IPS-15b (cell line): ENCODE measurements around the gene CHSY1.

Experiments
- H3K27me3 ChIP-seq: one replicate; pipeline ENCODE4 v1.6.1; 2013; ENCODE audit warnings: low read length; ENCODE audit not compliant: control insufficient read depth, insufficient read depth
- H3K36me3 ChIP-seq: one replicate; pipeline ENCODE4 v1.6.1; 2013; ENCODE audit warnings: low read length; ENCODE audit not compliant: control insufficient read depth, insufficient read depth
- H3K4me1 ChIP-seq: one replicate; pipeline ENCODE4 v1.6.1; 2013; ENCODE audit warnings: mild to moderate bottlenecking, low read length; ENCODE audit not compliant: control insufficient read depth, insufficient read depth
- H3K4me3 ChIP-seq: one replicate; pipeline ENCODE4 v1.5.1; 2013; ENCODE audit warnings: low read depth, low read length
- H3K9ac ChIP-seq: one replicate; pipeline ENCODE4 v1.6.1; 2013; ENCODE audit warnings: low read depth, mild to moderate bottlenecking, low read length
- H3K9me3 ChIP-seq: one replicate; pipeline ENCODE4 v1.6.1; 2013; ENCODE audit warnings: mild to moderate bottlenecking, low read length; ENCODE audit not compliant: control insufficient read depth, insufficient read depth

Gene CHSY1

DNA sequence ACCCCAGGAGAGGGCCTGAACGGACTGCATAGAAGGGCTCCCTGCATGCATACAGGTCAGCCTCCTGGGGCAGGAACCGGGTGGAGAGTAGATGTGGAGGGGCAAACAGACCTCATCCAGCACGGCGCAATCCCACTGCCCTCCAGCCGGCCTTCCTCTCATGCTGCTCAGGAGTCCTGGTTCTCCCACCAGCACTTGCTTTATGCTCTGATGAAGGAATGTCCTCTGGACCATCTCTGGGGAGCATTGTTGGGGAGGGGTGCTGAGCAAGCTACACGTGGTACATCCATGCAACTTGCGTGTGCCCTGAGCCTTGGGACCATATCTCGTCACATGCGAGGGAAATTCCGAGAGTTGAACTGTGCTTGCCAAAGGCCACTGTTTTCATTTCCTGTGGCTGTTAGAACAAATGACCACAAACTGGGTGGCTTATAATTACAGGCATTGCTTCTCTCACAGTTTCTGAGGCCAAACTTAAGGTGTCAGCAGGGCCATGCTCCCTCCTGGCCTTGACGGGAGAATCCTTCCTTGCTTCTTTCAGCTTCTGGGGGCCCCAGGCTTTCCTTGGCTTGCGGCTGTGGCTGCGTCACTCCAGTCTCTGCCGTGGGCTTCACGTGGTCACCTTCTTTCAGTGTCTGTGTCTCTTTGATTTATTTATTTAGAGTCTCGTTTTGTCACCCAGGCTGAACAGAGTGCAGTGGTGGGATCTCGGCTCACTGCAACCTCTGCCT is 13.2 kb upstream of the CHSY1 start:
- Histone ChIP-seq H3K4me3 (no peak overlapping the region), H3K9me3 (no peaks in the 10 kb centered on the region), H3K27me3 (no peaks in the 10 kb centered on the region), H3K36me3 (peaks cover 8% of the 10 kb centered on the region), H3K9ac (no peak overlapping the region), H3K4me1 (no peaks in the 10 kb centered on the region)

DNA sequence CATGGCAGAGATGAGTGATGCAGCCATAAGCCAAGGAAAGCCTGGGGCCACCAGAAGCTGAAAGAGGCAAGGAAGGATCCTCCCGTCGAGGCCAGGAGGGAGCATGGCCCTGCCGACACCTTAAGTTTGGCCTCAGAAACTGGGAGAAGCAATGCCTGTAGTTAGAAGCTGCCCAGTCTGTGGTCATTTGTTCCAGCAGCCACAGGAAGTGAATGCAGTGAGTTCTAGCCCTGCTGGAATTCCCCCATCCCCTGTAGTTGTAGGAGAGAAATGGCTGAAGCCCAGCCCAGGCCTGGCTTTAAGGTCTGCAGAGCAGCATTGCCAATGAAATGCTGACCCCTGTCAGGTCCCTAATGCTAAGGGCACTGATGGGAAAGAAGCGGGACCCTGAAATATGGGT is 12.2 kb upstream of the CHSY1 start:
- H3K9ac ChIP-seq: no peak overlapping the region
- no peak overlapping the region for H3K4me3 ChIP-seq
- H3K4me1 ChIP-seq: no peaks in the 10 kb centered on the region
- H3K9me3 ChIP-seq: no peaks in the 10 kb centered on the region
- H3K36me3 ChIP-seq: peaks cover 4% of the 10 kb centered on the region
- H3K27me3 ChIP-seq: no peaks in the 10 kb centered on the region

DNA sequence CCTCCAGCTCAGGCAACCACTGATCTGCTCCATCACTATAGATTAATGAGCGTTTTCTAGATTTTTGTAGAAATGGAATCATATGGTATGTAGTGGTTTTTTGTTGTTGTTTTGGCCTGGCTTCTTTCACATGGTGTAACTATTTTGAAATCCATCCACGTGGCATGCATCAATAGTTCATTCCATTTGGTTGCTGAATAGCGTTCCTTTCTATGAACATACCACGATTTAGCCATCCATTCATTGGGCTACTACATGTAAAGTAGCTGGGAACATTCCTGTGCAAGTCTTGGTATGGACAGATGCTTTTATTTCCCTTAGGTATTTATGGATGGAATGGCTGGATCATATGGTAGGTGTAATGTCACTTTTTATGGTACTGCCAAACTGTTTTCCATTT is 10.7 kb upstream of the CHSY1 start:
- Histone ChIP-seq H3K4me1 (peaks cover 7% of the 10 kb centered on the region), H3K9ac (no peak overlapping the region), H3K27me3 (no peaks in the 10 kb centered on the region), H3K4me3 (no peak overlapping the region), H3K36me3 (peaks cover 3% of the 10 kb centered on the region), H3K9me3 (no peaks in the 10 kb centered on the region)

DNA sequence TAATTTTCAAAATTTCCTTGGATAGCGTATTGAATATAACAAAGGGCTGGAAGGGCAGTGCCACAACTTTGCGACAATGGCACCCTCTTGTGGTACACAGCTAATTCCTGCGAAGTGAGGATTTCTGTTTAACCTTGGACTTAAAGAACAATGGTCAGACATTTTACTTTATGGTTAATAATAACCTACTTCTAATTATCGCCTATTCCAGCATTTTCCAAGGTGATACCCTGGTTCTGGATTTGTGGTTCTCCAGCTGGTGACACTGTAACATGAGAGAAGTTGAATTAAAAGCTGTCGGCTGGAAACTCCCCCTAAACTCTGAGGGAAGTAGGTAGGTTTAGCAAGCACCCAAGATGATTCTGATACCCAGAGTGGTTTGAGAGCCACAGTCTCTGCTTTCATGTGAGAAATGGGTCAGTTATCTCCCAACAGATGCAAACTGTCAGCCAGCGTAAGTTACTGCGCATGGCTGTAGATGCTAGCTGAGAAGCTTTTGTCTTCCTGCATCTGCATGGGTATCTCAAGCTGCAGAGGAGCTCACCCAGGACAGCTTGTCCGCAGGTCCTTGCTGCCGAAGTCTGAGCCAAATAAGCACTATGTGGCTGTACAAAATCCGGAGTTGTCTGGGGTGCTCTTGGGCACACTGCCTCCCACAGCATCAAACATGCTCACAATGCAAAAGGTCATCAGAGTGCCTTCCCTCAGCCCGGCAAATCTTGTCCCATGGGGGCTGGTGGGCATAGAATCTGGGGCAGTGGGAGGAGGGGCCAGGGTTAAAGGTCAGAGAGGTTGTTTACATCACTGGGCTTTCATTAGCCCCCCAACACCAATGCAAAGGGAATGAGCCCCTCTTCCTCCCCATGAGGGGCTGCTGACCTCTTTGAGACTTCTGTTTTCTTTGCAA is 6.6 kb upstream of the CHSY1 start:
- no peak overlapping the region for H3K9ac ChIP-seq
- H3K36me3 ChIP-seq: no peaks in the 10 kb centered on the region
- no peaks in the 10 kb centered on the region for H3K27me3 ChIP-seq
- H3K9me3 ChIP-seq: no peaks in the 10 kb centered on the region
- H3K4me3 ChIP-seq: no peak overlapping the region
- peaks cover 7% of the 10 kb centered on the region for H3K4me1 ChIP-seq

DNA sequence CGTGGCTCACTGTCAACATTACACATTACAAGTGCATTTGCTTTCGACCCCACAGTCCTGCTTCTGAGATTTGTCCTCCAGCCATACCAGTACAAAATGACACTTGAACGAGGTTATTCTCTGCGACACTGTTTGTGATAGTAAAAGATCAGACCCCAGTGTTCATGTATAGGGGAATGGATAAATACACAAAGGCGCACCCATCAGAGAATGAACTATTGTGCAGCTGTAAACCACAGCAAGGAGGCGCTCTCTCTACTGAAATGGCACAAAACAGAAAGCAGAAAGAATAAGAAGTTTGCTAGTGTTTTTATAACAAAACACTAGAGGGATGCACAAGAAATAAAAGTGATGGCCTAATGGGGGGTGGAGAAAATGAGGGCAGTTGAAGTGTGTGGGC is 4.9 kb upstream of the CHSY1 start:
- Histone ChIP-seq H3K4me3 (no peak overlapping the region), H3K27me3 (no peaks in the 10 kb centered on the region)

DNA sequence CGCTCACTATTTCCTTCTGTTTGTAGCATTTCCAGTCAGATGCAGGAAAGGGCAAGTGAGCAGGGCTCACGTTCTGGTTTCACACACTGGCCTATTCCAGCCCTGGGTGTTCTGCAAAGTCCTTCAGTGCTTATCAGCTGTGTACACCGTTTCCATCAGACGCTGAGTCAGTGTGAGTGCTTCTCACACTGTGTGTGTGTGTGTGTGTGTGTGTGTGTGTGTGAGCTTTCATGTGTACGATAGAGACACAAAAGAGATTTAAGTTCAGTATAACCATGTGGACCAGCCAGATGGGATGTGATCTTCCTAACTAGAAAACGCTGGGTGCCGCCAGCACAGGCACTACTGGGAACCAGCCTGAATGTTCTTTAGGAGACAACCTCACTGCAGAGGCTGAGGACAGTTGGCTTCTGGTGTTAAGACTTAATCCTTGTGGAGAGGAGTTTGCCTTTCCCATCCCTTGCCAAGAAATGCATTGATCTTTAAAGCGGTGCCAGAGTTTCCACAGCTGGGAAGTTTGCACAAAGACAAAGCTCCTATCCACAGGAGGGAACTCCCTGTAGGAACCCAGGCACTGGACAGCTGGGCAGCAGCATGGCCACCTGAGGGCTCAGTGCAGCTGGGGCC is 3.9 kb upstream of the CHSY1 start:
- no peaks in the 10 kb centered on the region for H3K9me3 ChIP-seq
- peaks cover 7% of the 10 kb centered on the region for H3K4me1 ChIP-seq
- H3K9ac ChIP-seq: no peak overlapping the region
- no peaks in the 10 kb centered on the region for H3K36me3 ChIP-seq
- no peaks in the 10 kb centered on the region for H3K27me3 ChIP-seq
- H3K4me3 ChIP-seq: no peak overlapping the region

More for the DNA sequence above, 4.9 kb upstream of the CHSY1 start:
- Histone ChIP-seq H3K9me3 (no peaks in the 10 kb centered on the region), H3K4me1 (peaks cover 7% of the 10 kb centered on the region), H3K36me3 (no peaks in the 10 kb centered on the region), H3K9ac (no peak overlapping the region)

DNA sequence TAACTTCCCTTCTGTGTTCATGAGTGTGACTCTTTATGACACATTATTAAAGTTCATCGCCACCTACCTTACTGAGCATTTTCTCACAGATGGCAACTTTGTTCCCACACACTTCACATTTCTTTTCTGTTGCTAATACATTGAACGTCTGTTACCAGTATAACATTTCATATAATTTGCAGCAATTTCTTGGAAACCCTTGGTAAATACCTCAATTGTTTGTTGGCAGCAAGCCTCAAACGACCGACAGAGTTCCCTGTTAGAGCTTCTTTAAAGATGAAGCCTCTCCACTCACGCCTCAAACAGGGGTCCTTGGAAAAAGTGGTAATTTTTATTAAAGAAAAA is 3.2 kb upstream of the CHSY1 start:
- H3K36me3 ChIP-seq: no peaks in the 10 kb centered on the region
- H3K4me1 ChIP-seq: peaks cover 7% of the 10 kb centered on the region

DNA sequence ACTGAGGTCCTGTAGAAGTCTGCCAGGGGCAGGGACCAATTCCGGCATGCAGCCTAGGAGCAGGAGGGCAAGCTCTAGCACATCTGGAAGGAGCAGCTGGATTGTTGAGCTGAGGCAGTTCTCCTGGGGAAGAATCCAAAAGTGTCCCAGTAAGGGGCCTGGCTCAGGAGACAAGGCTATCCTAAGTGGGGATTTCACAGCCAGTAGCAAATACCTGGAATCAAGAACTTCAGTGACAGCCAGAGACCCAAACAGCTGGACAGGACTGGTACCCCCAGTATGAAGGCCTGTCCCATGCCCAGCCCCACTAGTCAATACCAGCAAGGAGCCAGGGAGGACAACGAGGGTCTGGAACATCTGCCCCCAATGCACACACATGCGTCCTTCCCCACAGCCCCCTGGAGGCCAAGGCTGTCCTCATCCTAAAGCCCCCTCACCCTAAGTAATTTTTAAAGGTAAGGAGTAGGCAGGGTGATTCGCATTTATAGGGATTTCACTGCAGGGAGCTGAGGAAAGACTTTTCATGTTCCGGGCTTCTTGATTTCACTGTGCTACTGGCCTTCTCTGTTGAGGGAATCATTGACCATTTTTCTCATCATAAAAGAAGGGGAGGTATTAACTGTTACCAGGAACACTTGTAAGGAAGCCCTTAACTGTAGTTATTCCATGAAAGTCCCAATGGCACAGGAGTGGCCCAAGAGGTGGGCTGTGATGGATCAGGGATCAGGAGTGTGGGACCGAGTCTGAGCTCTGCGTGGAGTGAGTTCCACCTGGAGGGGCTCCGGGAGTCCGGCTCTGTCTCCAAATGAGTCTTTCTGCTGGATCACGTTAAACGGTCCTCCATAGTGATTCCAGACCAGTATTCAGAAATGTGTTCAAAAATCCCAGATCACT is 2.6 kb upstream of the CHSY1 start:
- no peak overlapping the region for H3K9ac ChIP-seq
- H3K36me3 ChIP-seq: no peaks in the 10 kb centered on the region
- H3K4me3 ChIP-seq: no peak overlapping the region
- H3K4me1 ChIP-seq: peaks cover 7% of the 10 kb centered on the region
- no peaks in the 10 kb centered on the region for H3K9me3 ChIP-seq
- H3K27me3 ChIP-seq: no peaks in the 10 kb centered on the region

More for the DNA sequence above, 3.2 kb upstream of the CHSY1 start:
- Histone ChIP-seq H3K27me3 (no peaks in the 10 kb centered on the region), H3K4me3 (no peak overlapping the region), H3K9ac (no peak overlapping the region), H3K9me3 (no peaks in the 10 kb centered on the region)

DNA sequence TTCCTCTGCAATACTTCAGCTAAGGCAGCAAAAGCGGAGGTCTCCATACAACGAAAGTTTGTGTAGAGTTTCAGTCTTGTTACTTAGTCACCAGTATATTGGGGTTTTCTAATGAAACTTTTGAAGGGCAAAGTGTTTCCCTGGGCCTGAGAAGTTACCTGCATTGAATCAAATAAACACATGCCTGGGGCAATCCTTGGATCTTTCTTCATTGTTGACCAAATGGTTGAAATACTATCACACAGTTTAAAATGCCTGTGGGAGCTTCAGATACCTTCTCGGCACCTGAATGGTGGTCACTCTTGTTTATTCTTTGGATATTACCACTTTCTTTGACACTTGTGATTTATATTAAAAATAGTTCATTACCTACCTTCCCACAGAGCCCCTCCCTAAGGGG is 988 bp upstream of the CHSY1 start:
- Histone ChIP-seq H3K4me3 (peak overlapping the region; percentile 63), H3K9me3 (no peaks in the 10 kb centered on the region), H3K36me3 (peaks cover 2% of the 10 kb centered on the region), H3K9ac (no peak overlapping the region), H3K27me3 (no peaks in the 10 kb centered on the region), H3K4me1 (peaks cover 3% of the 10 kb centered on the region)

DNA sequence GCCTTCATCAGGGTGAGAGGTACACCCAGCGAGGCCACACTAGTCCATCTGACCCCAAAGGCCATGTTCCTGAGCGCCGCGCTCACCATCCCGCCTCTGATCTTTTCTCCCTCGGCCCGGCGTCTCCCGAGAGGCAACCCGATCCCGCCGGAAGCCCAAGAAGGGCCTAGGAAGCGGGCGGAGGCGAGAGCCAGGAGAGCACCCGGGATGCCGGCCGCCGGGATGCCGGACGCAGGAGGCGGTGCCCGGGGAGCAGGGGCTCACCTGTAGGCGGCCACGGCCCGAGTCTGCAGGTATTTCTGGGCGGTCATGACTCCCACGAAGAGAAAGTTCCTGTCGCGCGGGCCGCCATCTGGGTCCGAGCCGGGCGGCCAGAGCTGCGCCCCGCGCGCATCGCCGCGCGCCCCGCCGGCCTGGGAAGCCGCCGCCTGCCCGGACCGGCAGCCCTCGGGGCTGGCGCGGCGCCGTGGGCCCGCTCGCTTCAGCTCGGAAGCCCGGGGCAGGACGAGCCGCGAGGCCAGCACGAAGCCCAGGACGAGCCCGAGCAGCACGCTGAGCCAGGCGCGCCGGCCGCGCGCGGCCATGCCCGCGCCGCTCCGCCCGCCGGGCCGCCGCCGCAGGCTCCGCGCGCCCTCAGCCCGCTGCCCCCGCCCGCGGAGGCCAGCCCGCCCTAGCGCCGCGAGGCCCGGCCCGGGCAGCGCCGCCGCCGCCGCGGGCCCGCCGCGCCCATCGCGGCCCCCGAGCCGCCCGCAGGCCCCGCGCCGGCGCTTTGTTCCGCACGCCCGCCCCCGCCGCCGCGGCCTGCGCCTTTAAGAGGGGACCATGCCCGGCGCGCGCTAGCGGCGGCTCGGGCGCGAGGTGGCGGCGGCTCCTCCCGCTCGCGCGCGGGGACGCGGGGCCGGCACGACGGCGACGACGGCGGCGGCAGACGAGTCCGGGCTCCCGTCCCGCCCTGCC is 697 bp downstream of the CHSY1 start:
- Histone ChIP-seq H3K4me1 (peaks cover 9% of the 10 kb centered on the region), H3K9ac (peak overlapping the region; percentile 77), H3K36me3 (peaks cover 2% of the 10 kb centered on the region), H3K4me3 (peak overlapping the region; percentile 82), H3K27me3 (no peaks in the 10 kb centered on the region), H3K9me3 (no peaks in the 10 kb centered on the region)
